ENCODE measurements around the gene FBXW2. TPM values are rescaled to one million over a fixed set of nuclear protein-coding genes. Genes with fewer than 3 reads are reported as not detected.

Gene FBXW2
- total RNA-seq, 1 donor: 36.9 TPM

DNA sequence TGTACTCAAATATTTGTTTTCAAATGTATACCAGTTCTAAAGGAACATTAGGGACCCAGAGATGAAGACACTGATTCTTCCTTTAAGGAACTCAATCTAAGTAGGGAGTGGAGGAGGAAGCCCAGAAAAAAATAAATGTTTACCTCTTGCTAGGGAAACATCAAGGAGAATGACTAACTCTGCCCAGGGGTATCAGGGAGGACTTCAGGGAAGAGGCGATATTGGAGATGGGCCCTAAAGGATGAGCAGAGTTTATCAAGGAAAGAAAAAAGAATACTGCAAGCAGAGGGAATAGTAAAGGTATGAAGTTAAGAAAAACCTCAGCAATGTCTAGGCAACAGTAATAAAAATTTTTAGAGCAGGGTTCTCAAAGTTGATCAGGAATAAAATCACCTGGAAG is 16.4 kb downstream of the FBXW2 start:
- Histone ChIP-seq H3K79me2 (ENCODE audit: insufficient read depth, low read length) (peaks cover 28% of the 10 kb centered on the region), H3K4me3 (ENCODE audit: insufficient read depth, low read length) (no peak overlapping the region), H2AFZ (ENCODE audit: low read length) (no peak overlapping the region), H3K27me3 (ENCODE audit: insufficient read depth, low read length) (no peaks in the 10 kb centered on the region), H3K36me3 (ENCODE audit: insufficient read depth, low read length) (peaks cover 60% of the 10 kb centered on the region), H3K27ac (ENCODE audit: low read depth, low read length) (no peak overlapping the region), H3K9me3 (ENCODE audit: low read depth, low read length) (no peaks in the 10 kb centered on the region), H3K4me1 (ENCODE audit: insufficient read depth, low read length) (no peaks in the 10 kb centered on the region), H3K4me2 (ENCODE audit: insufficient read depth, low read length) (no peak overlapping the region), H4K20me1 (ENCODE audit: insufficient read depth, low read length) (peaks cover 3% of the 10 kb centered on the region)
- DNase-seq (ENCODE audit: insufficient read length, low spot score, missing footprints): no peak
- TF ChIP-seq, protein P1, sequence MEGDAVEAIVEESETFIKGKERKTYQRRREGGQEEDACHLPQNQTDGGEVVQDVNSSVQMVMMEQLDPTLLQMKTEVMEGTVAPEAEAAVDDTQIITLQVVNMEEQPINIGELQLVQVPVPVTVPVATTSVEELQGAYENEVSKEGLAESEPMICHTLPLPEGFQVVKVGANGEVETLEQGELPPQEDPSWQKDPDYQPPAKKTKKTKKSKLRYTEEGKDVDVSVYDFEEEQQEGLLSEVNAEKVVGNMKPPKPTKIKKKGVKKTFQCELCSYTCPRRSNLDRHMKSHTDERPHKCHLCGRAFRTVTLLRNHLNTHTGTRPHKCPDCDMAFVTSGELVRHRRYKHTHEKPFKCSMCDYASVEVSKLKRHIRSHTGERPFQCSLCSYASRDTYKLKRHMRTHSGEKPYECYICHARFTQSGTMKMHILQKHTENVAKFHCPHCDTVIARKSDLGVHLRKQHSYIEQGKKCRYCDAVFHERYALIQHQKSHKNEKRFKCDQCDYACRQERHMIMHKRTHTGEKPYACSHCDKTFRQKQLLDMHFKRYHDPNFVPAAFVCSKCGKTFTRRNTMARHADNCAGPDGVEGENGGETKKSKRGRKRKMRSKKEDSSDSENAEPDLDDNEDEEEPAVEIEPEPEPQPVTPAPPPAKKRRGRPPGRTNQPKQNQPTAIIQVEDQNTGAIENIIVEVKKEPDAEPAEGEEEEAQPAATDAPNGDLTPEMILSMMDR (IDR thresholded peaks at IDR 0.05; ENCODE audit: extremely low read depth, low read depth, low read length): no peak

DNA sequence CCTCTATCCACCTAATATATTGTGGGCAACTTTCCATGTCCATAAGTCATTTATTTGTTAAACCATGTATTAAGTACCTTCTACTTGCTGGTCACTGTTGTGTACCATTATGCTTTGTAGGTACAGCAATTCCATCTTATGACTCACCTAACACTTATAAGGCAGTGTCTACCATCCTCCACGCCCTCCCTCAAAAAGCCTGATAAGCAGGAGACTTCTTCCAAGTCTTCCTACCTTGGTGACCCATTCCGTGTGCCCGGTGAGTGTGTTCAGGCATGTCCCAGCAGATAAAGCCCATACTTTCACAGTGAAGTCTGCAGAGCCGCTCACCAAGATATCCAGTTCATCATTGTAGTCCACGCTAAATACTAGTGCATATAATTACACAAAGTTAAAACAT is 17.4 kb downstream of the FBXW2 start:
- Histone ChIP-seq H3K27ac (ENCODE audit: low read depth, low read length) (no peak overlapping the region), H3K79me2 (ENCODE audit: insufficient read depth, low read length) (peaks cover 23% of the 10 kb centered on the region), H2AFZ (ENCODE audit: low read length) (no peak overlapping the region), H3K36me3 (ENCODE audit: insufficient read depth, low read length) (peaks cover 69% of the 10 kb centered on the region), H3K4me2 (ENCODE audit: insufficient read depth, low read length) (no peak overlapping the region), H3K9me3 (ENCODE audit: low read depth, low read length) (no peaks in the 10 kb centered on the region), H3K27me3 (ENCODE audit: insufficient read depth, low read length) (no peaks in the 10 kb centered on the region), H3K4me3 (ENCODE audit: insufficient read depth, low read length) (no peak overlapping the region), H3K4me1 (ENCODE audit: insufficient read depth, low read length) (no peaks in the 10 kb centered on the region), H4K20me1 (ENCODE audit: insufficient read depth, low read length) (peaks cover 3% of the 10 kb centered on the region)
- no peak for DNase-seq (ENCODE audit: insufficient read length, low spot score, missing footprints)
- TF ChIP-seq, protein P1 (IDR thresholded peaks at IDR 0.05; ENCODE audit: extremely low read depth, low read depth, low read length): no peak

DNA sequence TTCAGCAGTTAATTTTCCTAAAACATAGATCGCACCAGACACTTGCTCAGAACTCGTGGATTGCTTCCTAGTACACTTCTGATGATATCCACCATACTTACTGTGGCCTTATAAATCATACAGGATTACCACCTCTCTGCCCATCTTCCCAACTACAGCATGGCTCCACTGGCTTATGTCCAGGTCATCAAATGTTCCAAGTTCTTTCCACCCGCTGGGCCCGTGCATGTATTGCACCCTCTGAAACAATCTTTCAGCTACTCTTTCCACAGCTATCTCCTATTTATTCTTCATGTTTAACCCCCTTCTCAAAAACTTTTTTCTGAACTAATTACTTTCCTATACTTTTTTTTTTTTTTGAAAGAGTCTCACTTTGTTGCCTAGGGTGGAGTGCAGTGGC is 18.5 kb downstream of the FBXW2 start:
- Histone ChIP-seq H3K36me3 (ENCODE audit: insufficient read depth, low read length) (peaks cover 72% of the 10 kb centered on the region), H3K27ac (ENCODE audit: low read depth, low read length) (no peak overlapping the region), H3K27me3 (ENCODE audit: insufficient read depth, low read length) (no peaks in the 10 kb centered on the region), H3K4me2 (ENCODE audit: insufficient read depth, low read length) (no peak overlapping the region), H3K9me3 (ENCODE audit: low read depth, low read length) (no peaks in the 10 kb centered on the region), H3K4me3 (ENCODE audit: insufficient read depth, low read length) (no peak overlapping the region), H3K79me2 (ENCODE audit: insufficient read depth, low read length) (peaks cover 16% of the 10 kb centered on the region), H3K4me1 (ENCODE audit: insufficient read depth, low read length) (no peaks in the 10 kb centered on the region), H4K20me1 (ENCODE audit: insufficient read depth, low read length) (peaks cover 3% of the 10 kb centered on the region), H2AFZ (ENCODE audit: low read length) (no peak overlapping the region)
- TF ChIP-seq, protein P1 (IDR thresholded peaks at IDR 0.05; ENCODE audit: extremely low read depth, low read depth, low read length): no peak
- DNase-seq (ENCODE audit: insufficient read length, low spot score, missing footprints): no peak

DNA sequence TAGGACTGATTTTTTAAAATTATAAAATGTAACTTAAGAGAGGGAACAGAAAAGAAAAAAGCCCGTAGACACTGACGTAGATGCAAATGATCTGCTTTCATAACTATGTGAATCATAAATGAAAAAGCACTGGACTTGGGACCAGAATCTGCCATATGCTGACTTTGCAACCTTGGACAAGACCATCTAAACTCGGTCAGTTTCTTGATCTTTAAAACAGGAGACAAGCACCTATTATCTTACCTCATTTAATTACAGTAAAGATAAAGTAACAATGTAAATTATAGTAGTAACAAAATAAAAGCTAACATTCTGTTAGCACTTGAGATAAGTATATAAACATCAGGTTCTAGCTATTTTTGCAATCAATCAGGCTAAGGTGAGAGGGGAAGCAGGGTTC is 20.0 kb downstream of the FBXW2 start:
- H3K36me3 ChIP-seq (ENCODE audit: insufficient read depth, low read length): peaks cover 73% of the 10 kb centered on the region
- TF ChIP-seq, protein P1 (IDR thresholded peaks at IDR 0.05; ENCODE audit: extremely low read depth, low read depth, low read length): no peak
- no peak overlapping the region for H3K27ac ChIP-seq (ENCODE audit: low read depth, low read length)
- peaks cover 6% of the 10 kb centered on the region for H3K79me2 ChIP-seq (ENCODE audit: insufficient read depth, low read length)
- H3K9me3 ChIP-seq (ENCODE audit: low read depth, low read length): no peaks in the 10 kb centered on the region
- DNase-seq (ENCODE audit: insufficient read length, low spot score, missing footprints): no peak
- no peak overlapping the region for H3K4me2 ChIP-seq (ENCODE audit: insufficient read depth, low read length)
- no peak overlapping the region for H2AFZ ChIP-seq (ENCODE audit: low read length)
- no peaks in the 10 kb centered on the region for H3K4me1 ChIP-seq (ENCODE audit: insufficient read depth, low read length)
- H3K27me3 ChIP-seq (ENCODE audit: insufficient read depth, low read length): no peaks in the 10 kb centered on the region
- peaks cover 3% of the 10 kb centered on the region for H4K20me1 ChIP-seq (ENCODE audit: insufficient read depth, low read length)
- H3K4me3 ChIP-seq (ENCODE audit: insufficient read depth, low read length): no peak overlapping the region
